ENCODE data around the gene ARMH1.
"Not testable (repeated sequence)": the region's sequence is repeated elsewhere in the genome, so short reads cannot be mapped to it uniquely, and the experiment has no call there.

ARMH1 gene

GRCh38 chr1:44723496-44724295 is 49.2 kb downstream of the ARMH1 start:
- DNase-seq (ENCODE audit: low read depth), result no peak

GRCh38 chr1:44724296-44724954 is 49.9 kb downstream of the ARMH1 start:
- DNase-seq (ENCODE audit: low read depth), result no peak

- DNase-seq (ENCODE audit: low read depth), result no peak
Measured at GRCh38 chr1:44724955-44725698, 50.6 kb downstream of the ARMH1 start.

GRCh38 chr1:44730741-44731512 is 56.4 kb downstream of the ARMH1 start, which contains the start of gene RNU5D-1:
RNU5D-1 (minus strand) TSS chr1:44731170.
- DNase-seq (ENCODE audit: low read depth), result peak; percentile 94

- no peak for DNase-seq (ENCODE audit: low read depth)
Measured at GRCh38 chr1:44733365-44733764, 58.9 kb downstream of the ARMH1 start.

- no peak for DNase-seq (ENCODE audit: low read depth)
Measured at GRCh38 chr1:44733784-44734183, 59.3 kb downstream of the ARMH1 start.

GRCh38 chr1:44735992-44736391 is 61.5 kb downstream of the ARMH1 start:
- no peak for DNase-seq (ENCODE audit: low read depth)

- DNase-seq (ENCODE audit: low read depth), result not testable (repeated sequence)
Measured at GRCh38 chr1:44738953-44739306, 64.4 kb downstream of the ARMH1 start.

GRCh38 chr1:44739307-44740178 is 65.0 kb downstream of the ARMH1 start, which contains the start of gene KIF2C:
KIF2C (plus strand) TSS chr1:44739837; CDS start chr1:44739933, 96 bp downstream.
- DNase-seq (ENCODE audit: low read depth), result peak; percentile 97

GRCh38 chr1:44740179-44740617 is 65.7 kb downstream of the ARMH1 start:
- no peak for DNase-seq (ENCODE audit: low read depth)

- DNase-seq (ENCODE audit: low read depth), result no peak
Measured at GRCh38 chr1:44743211-44743610, 68.7 kb downstream of the ARMH1 start.

GRCh38 chr1:44747878-44748277 is 73.4 kb downstream of the ARMH1 start:
- no peak for DNase-seq (ENCODE audit: low read depth)

GRCh38 chr1:44757420-44757819 is 82.9 kb downstream of the ARMH1 start:
- DNase-seq (ENCODE audit: low read depth), result no peak

- DNase-seq (ENCODE audit: low read depth), result no peak
Measured at GRCh38 chr1:44759077-44759476, 84.6 kb downstream of the ARMH1 start.

- DNase-seq (ENCODE audit: low read depth), result no peak
Measured at GRCh38 chr1:44760876-44761275, 86.4 kb downstream of the ARMH1 start.

- DNase-seq (ENCODE audit: low read depth), result not testable (repeated sequence)
Measured at GRCh38 chr1:44766421-44766820, 91.9 kb downstream of the ARMH1 start.

Measured in fibroblast of the conjunctiva (primary cell).